Smooth muscle cell (in vitro differentiated cells): ENCODE results near the gene ERCC2. TPM values are rescaled to one million over a fixed set of nuclear protein-coding genes. Genes with fewer than 3 reads are reported as not detected.

Experiments used
- DNase-seq: peaks from one replicate; lab custom pipeline; 2025; ENCODE audit not compliant: unreplicated experiment; lab: John Stamatoyannopoulos, UW
- H2AFZ ChIP-seq: fragments of 200-600 bp; sonication (generic); 2 replicates; pipeline ENCODE4 v1.6.0; 2016; ENCODE audit warnings: antibody characterized with exemption, low read depth, mild to moderate bottlenecking
- H3F3A ChIP-seq: fragments of 200-600 bp; sonication (generic); 2 replicates; pipeline ENCODE4 v1.6.0; 2017; ENCODE audit warnings: antibody characterized with exemption, low read depth
- H3K27ac ChIP-seq: fragments of 200-600 bp; sonication (generic); 2 replicates; pipeline ENCODE4 v1.5.1; 2016; ENCODE audit warnings: low read depth, mild to moderate bottlenecking
- H3K27me3 ChIP-seq: fragments of 200-600 bp; sonication (generic); 2 replicates; pipeline ENCODE4 v1.6.1; 2016; ENCODE audit warnings: low read depth, mild to moderate bottlenecking
- H3K36me3 ChIP-seq: fragments of 200-600 bp; sonication (generic); 2 replicates; pipeline ENCODE4 v1.5.1; 2016; ENCODE audit warnings: low read depth
- H3K4me1 ChIP-seq: fragments of 200-600 bp; sonication (generic); 2 replicates; pipeline ENCODE4 v1.5.1; 2016; ENCODE audit warnings: low read depth
- H3K4me2 ChIP-seq: fragments of 200-600 bp; sonication (generic); 2 replicates; pipeline ENCODE4 v1.6.0; 2016; ENCODE audit warnings: mild to moderate bottlenecking
- H3K4me3 ChIP-seq: fragments of 200-600 bp; sonication (generic); 2 replicates; pipeline ENCODE4 v1.5.1; 2016; ENCODE audit warnings: mild to moderate bottlenecking
- H3K79me2 ChIP-seq: fragments of 200-600 bp; sonication (generic); 2 replicates; pipeline ENCODE4 v1.6.0; 2016; ENCODE audit warnings: low read depth, mild to moderate bottlenecking
- H3K9ac ChIP-seq: fragments of 200-600 bp; sonication (generic); 2 replicates; pipeline ENCODE4 v1.6.0; 2016; ENCODE audit warnings: low read depth
- H3K9me3 ChIP-seq: fragments of 200-600 bp; sonication (generic); replicated peaks from 2 replicates; pipeline ENCODE4 v1.5.1; 2016; ENCODE audit warnings: low read depth
- H4K20me1 ChIP-seq: fragments of 200-600 bp; sonication (generic); 2 replicates; pipeline ENCODE4 v1.6.0; 2016; ENCODE audit warnings: low read depth
- WGBS: methylation state at CpG from one replicate; pipeline ENCODE4 v1.1.7; 2016; ENCODE audit warnings: low lambda C conversion rate; 5-methylcytosine and 5-hydroxymethylcytosine counted together
- polyA plus RNA-seq: library from polyadenylated mRNA; unstranded; fragments of >200 nt; fragmentation: Nextera tagmentation; extraction: Ambion mirVana; gene quantifications from 2 replicates; pipeline ENCODE4 v1.2.1, GENCODE V29; 2016
- total RNA-seq: library from RNA; depleted of rRNA; stranded (reverse); fragments of >200 nt; gene quantifications from 2 replicates; pipeline ENCODE4 v1.2.3, GENCODE V29; 2014
- TF ChIP-seq, protein P1 (sequence below): fragments of 200-600 bp; sonication (generic); IDR thresholded peaks from 2 replicates; pipeline ENCODE4 v1.5.1; 2017; ENCODE audit warnings: borderline replicate concordance, mild to moderate bottlenecking, antibody characterized with exemption; ENCODE audit not compliant: insufficient read depth, poor library complexity, severe bottlenecking

The ERCC2 gene
- total and polyA plus RNA-seq, 2 experiments from 2014 or later = 13.4 to 14.6 TPM

DNA sequence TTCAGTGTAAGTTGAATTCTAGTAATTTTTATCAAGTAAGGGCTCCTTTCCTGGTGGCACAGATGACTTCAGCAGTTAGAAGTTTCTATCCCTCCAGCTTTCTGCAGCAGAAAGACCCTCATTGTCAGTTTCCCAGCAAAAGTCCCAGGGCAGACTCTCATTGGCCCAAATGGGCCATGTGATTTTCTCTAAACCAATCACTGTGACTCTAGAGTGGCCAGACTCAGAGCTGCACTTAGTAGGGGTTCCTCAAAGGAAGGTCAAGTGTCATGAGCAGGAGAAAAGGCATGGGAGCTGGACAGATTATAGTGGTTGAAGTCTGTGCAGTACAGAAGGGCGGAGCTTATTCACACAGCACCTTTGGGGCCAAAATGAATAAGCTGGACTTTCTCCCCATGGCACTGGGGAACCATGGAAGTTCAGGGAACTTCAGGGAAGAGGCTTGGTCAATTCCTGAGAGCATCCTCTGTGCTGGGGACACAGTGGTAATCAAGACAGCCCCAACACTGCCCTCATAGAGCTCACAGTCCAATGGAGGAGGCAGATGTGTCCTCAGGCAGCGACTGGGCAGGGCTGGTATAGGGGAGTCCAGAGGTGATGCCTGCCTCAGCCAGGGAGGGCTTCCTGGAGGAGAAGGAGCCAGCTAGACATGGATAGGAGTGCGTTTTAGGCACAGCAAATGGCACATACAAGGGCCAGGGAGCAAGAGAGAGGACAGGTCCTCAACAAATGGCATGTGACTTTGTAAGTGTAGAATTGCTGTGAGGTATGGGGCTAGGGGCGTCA, 66.0 kb downstream of the ERCC2 start:
- no peak for DNase-seq
- Histone ChIP-seq H3K4me2 (no peak overlapping the region), H3K79me2 (no peaks in the 10 kb centered on the region), H3F3A (no peaks in the 10 kb centered on the region), H2AFZ (no peak overlapping the region), H3K27me3 (no peaks in the 10 kb centered on the region), H4K20me1 (no peaks in the 10 kb centered on the region), H3K9me3 (no peaks in the 10 kb centered on the region), H3K27ac (no peak overlapping the region), H3K36me3 (no peaks in the 10 kb centered on the region), H3K9ac (no peak overlapping the region), H3K4me3 (no peak overlapping the region), H3K4me1 (no peaks in the 10 kb centered on the region)
- TF ChIP-seq, protein P1, sequence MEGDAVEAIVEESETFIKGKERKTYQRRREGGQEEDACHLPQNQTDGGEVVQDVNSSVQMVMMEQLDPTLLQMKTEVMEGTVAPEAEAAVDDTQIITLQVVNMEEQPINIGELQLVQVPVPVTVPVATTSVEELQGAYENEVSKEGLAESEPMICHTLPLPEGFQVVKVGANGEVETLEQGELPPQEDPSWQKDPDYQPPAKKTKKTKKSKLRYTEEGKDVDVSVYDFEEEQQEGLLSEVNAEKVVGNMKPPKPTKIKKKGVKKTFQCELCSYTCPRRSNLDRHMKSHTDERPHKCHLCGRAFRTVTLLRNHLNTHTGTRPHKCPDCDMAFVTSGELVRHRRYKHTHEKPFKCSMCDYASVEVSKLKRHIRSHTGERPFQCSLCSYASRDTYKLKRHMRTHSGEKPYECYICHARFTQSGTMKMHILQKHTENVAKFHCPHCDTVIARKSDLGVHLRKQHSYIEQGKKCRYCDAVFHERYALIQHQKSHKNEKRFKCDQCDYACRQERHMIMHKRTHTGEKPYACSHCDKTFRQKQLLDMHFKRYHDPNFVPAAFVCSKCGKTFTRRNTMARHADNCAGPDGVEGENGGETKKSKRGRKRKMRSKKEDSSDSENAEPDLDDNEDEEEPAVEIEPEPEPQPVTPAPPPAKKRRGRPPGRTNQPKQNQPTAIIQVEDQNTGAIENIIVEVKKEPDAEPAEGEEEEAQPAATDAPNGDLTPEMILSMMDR = no peak
- 83% methylated on average over 4 of the region's 4 CpGs for WGBS

DNA sequence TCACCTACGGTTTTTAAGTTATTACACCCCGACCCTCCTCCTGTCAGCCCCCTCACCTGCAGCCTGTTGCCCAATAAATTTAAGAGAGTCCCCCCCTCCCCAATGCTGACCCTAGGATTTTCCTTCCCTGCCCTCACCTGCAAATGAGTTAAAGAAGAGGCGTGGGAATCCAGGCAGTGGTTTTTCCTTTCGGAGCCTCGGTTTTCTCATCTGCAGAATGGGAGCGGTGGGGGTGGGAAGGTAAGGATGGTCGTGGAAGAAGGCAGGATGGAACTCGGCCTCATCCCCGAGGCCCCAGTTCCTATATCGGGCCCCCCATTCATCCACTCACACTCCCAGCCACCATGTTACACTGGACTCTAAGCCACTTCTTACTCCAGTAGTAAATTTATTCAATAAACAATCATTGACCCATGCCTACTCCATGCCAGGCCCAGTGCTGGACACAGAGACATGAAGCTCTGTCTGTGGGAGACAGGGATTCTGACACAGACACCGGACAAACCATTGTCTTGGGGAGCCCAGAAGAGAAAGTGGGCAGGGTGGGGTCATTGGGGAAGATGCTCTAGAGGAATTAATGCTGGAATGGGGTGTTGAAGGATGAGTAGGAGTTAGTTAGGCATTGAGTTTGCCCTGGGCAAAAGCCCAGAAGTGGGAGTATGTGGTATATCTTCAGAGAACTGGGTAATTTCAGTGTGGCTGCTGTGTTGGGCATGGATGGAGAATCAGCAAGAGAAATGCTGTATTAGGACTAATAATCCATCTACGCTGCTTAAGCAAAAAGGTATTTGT, 66.9 kb downstream of the ERCC2 start:
- no peaks in the 10 kb centered on the region for H3K27me3 ChIP-seq
- H4K20me1 ChIP-seq = no peaks in the 10 kb centered on the region
- 98% methylated on average over 12 of the region's 12 CpGs for WGBS
- H3K4me3 ChIP-seq = no peak overlapping the region
- no peak overlapping the region for H3K4me2 ChIP-seq
- no peak overlapping the region for H2AFZ ChIP-seq
- H3K9ac ChIP-seq = no peak overlapping the region
- H3K9me3 ChIP-seq = no peaks in the 10 kb centered on the region
- no peaks in the 10 kb centered on the region for H3K79me2 ChIP-seq
- no peak for DNase-seq
- no peaks in the 10 kb centered on the region for H3K36me3 ChIP-seq
- no peaks in the 10 kb centered on the region for H3F3A ChIP-seq
- TF ChIP-seq, protein P1 = no peak
- H3K4me1 ChIP-seq = no peaks in the 10 kb centered on the region
- no peak overlapping the region for H3K27ac ChIP-seq

DNA sequence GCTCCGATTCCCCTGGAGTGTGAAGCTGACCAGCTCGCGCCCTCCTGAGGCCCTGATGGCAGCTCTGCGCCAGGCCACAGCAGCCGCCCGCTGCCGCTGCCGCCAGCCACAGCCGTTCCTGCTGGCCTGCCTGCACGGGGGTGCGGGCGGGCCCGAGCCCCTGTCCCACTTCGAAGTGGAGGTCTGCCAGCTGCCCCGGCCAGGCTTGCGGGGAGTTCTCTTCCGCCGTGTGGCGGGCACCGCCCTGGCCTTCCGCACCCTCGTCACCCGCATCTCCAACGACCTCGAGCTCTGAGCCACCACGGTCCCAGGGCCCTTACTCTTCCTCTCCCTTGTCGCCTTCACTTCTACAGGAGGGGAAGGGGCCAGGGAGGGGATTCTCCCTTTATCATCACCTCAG, 68.0 kb downstream of the ERCC2 start:
- WGBS = 96% methylated on average over 27 of the region's 27 CpGs
- Histone ChIP-seq H3K4me2 (no peak overlapping the region), H2AFZ (no peak overlapping the region), H3K4me1 (no peaks in the 10 kb centered on the region), H3K27me3 (no peaks in the 10 kb centered on the region), H3K79me2 (no peaks in the 10 kb centered on the region), H3K27ac (no peak overlapping the region), H3F3A (no peaks in the 10 kb centered on the region), H3K4me3 (no peak overlapping the region), H3K36me3 (no peaks in the 10 kb centered on the region), H4K20me1 (no peaks in the 10 kb centered on the region), H3K9me3 (no peaks in the 10 kb centered on the region), H3K9ac (no peak overlapping the region)
- DNase-seq = no peak
- TF ChIP-seq, protein P1 = no peak

Other genes with a start within 250 kb of the ERCC2 start
- 1.1 and 1.6 TPM in 2 replicates for gene NKPD1, start 209.6 kb downstream of the ERCC2 start, total RNA-seq
- gene NKPD1, start 209.6 kb downstream of the ERCC2 start, polyA plus RNA-seq = 0.13 and 1.1 TPM in 2 replicates
- gene TRAPPC6A, start 192.3 kb downstream of the ERCC2 start, total RNA-seq = 6.0 and 10.2 TPM in 2 replicates
- 31.0 and 32.2 TPM in 2 replicates for gene TRAPPC6A, start 192.3 kb downstream of the ERCC2 start, polyA plus RNA-seq
- gene BLOC1S3, start 191.8 kb downstream of the ERCC2 start, total RNA-seq = 3.5 and 5.5 TPM in 2 replicates
- gene BLOC1S3, start 191.8 kb downstream of the ERCC2 start, polyA plus RNA-seq = 7.7 and 14.5 TPM in 2 replicates
- 0.76 and 1.8 TPM in 2 replicates for gene EXOC3L2, start 125.2 kb downstream of the ERCC2 start, total RNA-seq
- gene EXOC3L2, start 125.2 kb downstream of the ERCC2 start, polyA plus RNA-seq = 6.0 and 7.5 TPM in 2 replicates
- 20.0 and 23.0 TPM in 2 replicates for gene MARK4, start 119.3 kb downstream of the ERCC2 start, total RNA-seq
- gene MARK4, start 119.3 kb downstream of the ERCC2 start, polyA plus RNA-seq = 15.6 and 21.9 TPM in 2 replicates
- gene CKM, start 47.7 kb downstream of the ERCC2 start, total RNA-seq = not detected in 2 replicates
- gene CKM, start 47.7 kb downstream of the ERCC2 start, polyA plus RNA-seq = 0.31 TPM in 1 of 2 replicates, not detected in the other
- gene KLC3, start 29.8 kb downstream of the ERCC2 start, total RNA-seq = 2.6 and 6.3 TPM in 2 replicates
- 4.8 and 11.2 TPM in 2 replicates for gene KLC3, start 29.8 kb downstream of the ERCC2 start, polyA plus RNA-seq
- gene PPP1R13L, start 34.5 kb upstream of the ERCC2 start, total RNA-seq = 26.3 and 66.4 TPM in 2 replicates
- 28.1 and 77.1 TPM in 2 replicates for gene PPP1R13L, start 34.5 kb upstream of the ERCC2 start, polyA plus RNA-seq
- gene POLR1G, start 36.1 kb upstream of the ERCC2 start, total RNA-seq = 1.4 and 1.6 TPM in 2 replicates
- gene POLR1G, start 36.1 kb upstream of the ERCC2 start, polyA plus RNA-seq = 2.7 and 3.9 TPM in 2 replicates
- 60.8 and 72.6 TPM in 2 replicates for gene ERCC1, start 53.3 kb upstream of the ERCC2 start, total RNA-seq
- gene ERCC1, start 53.3 kb upstream of the ERCC2 start, polyA plus RNA-seq = 81.5 and 90.4 TPM in 2 replicates
- gene FOSB, start 97.4 kb upstream of the ERCC2 start, total RNA-seq = 171 and 186 TPM in 2 replicates
- gene FOSB, start 97.4 kb upstream of the ERCC2 start, polyA plus RNA-seq = 178 and 299 TPM in 2 replicates
- gene RTN2, start 126.5 kb upstream of the ERCC2 start, total RNA-seq = 6.3 and 20.5 TPM in 2 replicates
- 24.4 and 28.0 TPM in 2 replicates for gene RTN2, start 126.5 kb upstream of the ERCC2 start, polyA plus RNA-seq
- gene PPM1N, start 127.9 kb upstream of the ERCC2 start, total RNA-seq = 0.58 TPM in 1 of 2 replicates, not detected in the other
- 0.16 and 1.3 TPM in 2 replicates for gene PPM1N, start 127.9 kb upstream of the ERCC2 start, polyA plus RNA-seq
- 75.8 and 83.8 TPM in 2 replicates for gene VASP, start 136.9 kb upstream of the ERCC2 start, total RNA-seq
- 73.6 and 107 TPM in 2 replicates for gene VASP, start 136.9 kb upstream of the ERCC2 start, polyA plus RNA-seq
- 6.2 and 8.8 TPM in 2 replicates for gene OPA3, start 214.2 kb upstream of the ERCC2 start, total RNA-seq
- 10.3 and 13.3 TPM in 2 replicates for gene OPA3, start 214.2 kb upstream of the ERCC2 start, polyA plus RNA-seq
- gene GPR4, start 231.6 kb upstream of the ERCC2 start, total RNA-seq = not detected in 2 replicates
- 0.31 TPM in 1 of 2 replicates, not detected in the other for gene GPR4, start 231.6 kb upstream of the ERCC2 start, polyA plus RNA-seq